ENCODE results near the gene SPAG16. TPM values are rescaled to one million over a fixed set of nuclear protein-coding genes. Genes with fewer than 3 reads are reported as not detected.

Gene SPAG16
- total and polyA plus RNA-seq, 2 of the 13 experiments (the other 11 are each of a cell fraction or from before 2014, with no cell fraction given), result 9.6 to 26.5 TPM

GRCh38 chr2:213243189-213244044 is 40.8 kb upstream of the SPAG16 start (continued):
- TF ChIP-seq PRDM10 (CRISPR knock-in tag; IDR thresholded peaks at IDR 0.05; ENCODE audit: low read depth) (no peak), ZNF367 (CRISPR knock-in tag; IDR thresholded peaks at IDR 0.05; ENCODE audit: borderline replicate concordance) (no peak), KLF13 (CRISPR knock-in tag; IDR thresholded peaks at IDR 0.05) (no peak), ZNF256 (CRISPR knock-in tag; conservative IDR thresholded peaks at IDR 0.05) (no peak), KLF9 (CRISPR knock-in tag; IDR thresholded peaks at IDR 0.05; ENCODE audit: low read depth) (no peak)

DNA sequence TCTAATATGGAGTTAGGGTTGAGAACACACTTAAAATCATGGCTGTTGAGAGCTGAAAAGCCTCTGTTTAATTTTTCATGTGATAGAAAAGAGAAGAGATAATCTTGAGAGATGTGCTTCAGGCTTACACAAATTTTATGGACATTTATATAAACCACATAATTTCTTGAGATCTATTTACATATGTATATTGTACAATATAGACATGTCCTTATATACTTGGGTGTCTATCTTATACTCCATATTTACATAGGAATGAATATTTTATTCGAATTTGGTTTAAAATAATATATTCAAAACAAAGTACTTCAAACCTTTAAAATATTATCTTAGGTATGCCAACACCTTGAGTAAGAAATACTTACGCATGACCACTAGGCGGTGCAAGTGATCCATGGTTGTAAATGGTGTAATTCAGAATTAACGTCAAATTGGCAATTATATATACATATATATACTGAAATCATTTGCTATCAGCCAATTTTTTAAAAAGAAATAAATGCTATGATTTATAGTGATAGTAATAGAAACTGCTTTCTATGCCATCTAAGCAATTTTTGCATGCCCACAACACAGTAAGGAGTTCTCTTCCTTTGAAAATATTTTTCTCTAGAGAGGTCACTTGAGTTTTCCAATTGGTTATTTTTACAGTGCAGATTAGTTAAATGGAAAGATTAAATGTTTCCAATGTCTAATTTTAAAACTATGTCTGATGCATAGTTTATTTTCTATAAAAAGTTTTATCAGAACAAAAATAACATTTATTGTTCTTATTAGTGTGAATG is 37.6 kb upstream of the SPAG16 start:
- no peak overlapping the region for H3K4me3 ChIP-seq (replicated peaks in 1 of 3; ENCODE audit: insufficient read depth in 1 of 3, low read depth in 2 of 3, low read length in 3 of 3)
- no peaks in the 10 kb centered on the region for H3K27me3 ChIP-seq (ENCODE audit: control insufficient read depth in 1 of 2, insufficient read depth in 2 of 2, low read length in 2 of 2)
- peaks cover 25% of the 10 kb centered on the region for H3K4me1 ChIP-seq (ENCODE audit: insufficient read depth, low read length)
- H3K4me2 ChIP-seq (ENCODE audit: low read depth, low read length), result no peak overlapping the region
- H4K20me1 ChIP-seq (ENCODE audit: insufficient read depth, low read length), result no peaks in the 10 kb centered on the region
- WGBS (ENCODE audit: low lambda C conversion rate), result under 1% methylated on average over 4 of the region's 4 CpGs
- BruUV-seq (replicated peaks), result no TSS peak
- H3K27ac ChIP-seq (ENCODE audit: extremely low read length, insufficient read depth, low read length), result no peak overlapping the region
- ChIA-PET CTCF (ENCODE audit: low intra/inter-chr PET ratio, low total read pairs) (interaction anchor here (0.7 to 1.7 kb wide), 3 partner anchors 93 to 688 kb away, joined by 3 to 5 read pairs (median 4); no protein-coding TSS in a partner anchor), POLR2A (no interaction called here)
- no peak overlapping the region for H2AFZ ChIP-seq (ENCODE audit: low read length)
- in situ Hi-C loops (cut with HindIII; ENCODE audit: extremely low pct_ligation_motif_present, low pct_unique_long_range_greater_than_20kb), result loop anchor here (10.0 kb wide), 1 partner anchor 1568 kb away; no protein-coding TSS in a partner anchor
- intact Hi-C loops (cut with micrococcal nuclease; ENCODE audit: unreplicated experiment), result loop anchor here (1.0 to 5.0 kb wide), 3 partner anchors 688 to 1756 kb away; no protein-coding TSS in a partner anchor
- no peaks in the 10 kb centered on the region for H3K79me2 ChIP-seq (ENCODE audit: insufficient read depth, low read length)
- no peaks in the 10 kb centered on the region for H3K36me3 ChIP-seq (replicated peaks in 1 of 2; ENCODE audit: control insufficient read depth in 1 of 2, insufficient read depth in 2 of 2, low read length in 2 of 2)
- ATAC-seq (peak; percentile 40; the same call in 1 of the 3 replicates), DNase-seq (ENCODE audit: low spot score) (peak; percentile 48), FAIRE-seq (no peak)
- H3K9me3 ChIP-seq (ENCODE audit: low read length), result no peaks in the 10 kb centered on the region
- H3K9ac ChIP-seq (ENCODE audit: insufficient read depth, low read depth, low read length), result no peak overlapping the region
- no peak for TF ChIP-seq ZNF740 (CRISPR knock-in tag; IDR thresholded peaks at IDR 0.05)
- 0 out of 2 replicates have a peak, but pooled peaks have one; percentile 30 for TF ChIP-seq RAD21 (CRISPR knock-in tag; IDR thresholded peaks at IDR 0.05)
- no peak for TF ChIP-seq GABPA (IDR thresholded peaks at IDR 0.05; ENCODE audit: low read depth, low read length)
- TF ChIP-seq GABPA (CRISPR knock-in tag; IDR thresholded peaks at IDR 0.05; ENCODE audit: low read depth), result no peak
- no peak for TF ChIP-seq WIZ (CRISPR knock-in tag; IDR thresholded peaks at IDR 0.05)
- no peak for TF ChIP-seq ZSCAN30 (CRISPR knock-in tag; IDR thresholded peaks at IDR 0.05)
- TF ChIP-seq ZNF770 (CRISPR knock-in tag; IDR thresholded peaks at IDR 0.05), result no peak
- no peak for TF ChIP-seq ZNF629 (CRISPR knock-in tag; conservative IDR thresholded peaks at IDR 0.05)
- TF ChIP-seq GATAD2A (CRISPR knock-in tag; IDR thresholded peaks at IDR 0.05), result peak; percentile 13; the same call in 1 of the 2 replicates
- peak; percentile 86 for TF ChIP-seq STAG1 (CRISPR knock-in tag; IDR thresholded peaks at IDR 0.05)
- TF ChIP-seq KDM5A (IDR thresholded peaks at IDR 0.05; ENCODE audit: borderline replicate concordance, low read length), result 0 out of 2 replicates have a peak, but pooled peaks have one; percentile 38
- TF ChIP-seq ZNF792 (CRISPR knock-in tag; IDR thresholded peaks at IDR 0.05), result no peak
